T-helper 1 cell treated with Interleukin-12 subunit alpha and Interleukin-12 subunit beta and Interleukin-4 antibody, amounts not matched to agents 30 μg/mL and 1 μg/mL, for 36 hours (primary cell): ENCODE data around the gene SLC19A1.

Experiments used
- H3K27ac Mint-ChIP-seq: one replicate; pipeline ENCODE4 v1.8.0; 2021; ENCODE audit warnings: mild to moderate bottlenecking, mixed read lengths
- H3K27me3 Mint-ChIP-seq: one replicate; pipeline ENCODE4 v1.8.0; 2021; ENCODE audit warnings: low read depth, mixed read lengths
- H3K36me3 Mint-ChIP-seq: one replicate; pipeline ENCODE4 v1.8.0; 2021; ENCODE audit warnings: low read depth, mixed read lengths
- H3K4me1 Mint-ChIP-seq: one replicate; pipeline ENCODE4 v1.8.0; 2021; ENCODE audit warnings: low read depth, mixed read lengths
- H3K4me3 Mint-ChIP-seq: one replicate; pipeline ENCODE4 v1.8.0; 2021; ENCODE audit warnings: mild to moderate bottlenecking, moderate library complexity, mixed read lengths
- H3K9me3 Mint-ChIP-seq: one replicate; pipeline ENCODE4 v1.8.0; 2021; ENCODE audit warnings: mixed read lengths

The SLC19A1 gene

GRCh38 chr21:45451771-45452182, 90.5 kb downstream of the SLC19A1 start:
- H3K9me3 Mint-ChIP-seq: peaks cover 10% of the 10 kb centered on the region

DNA sequence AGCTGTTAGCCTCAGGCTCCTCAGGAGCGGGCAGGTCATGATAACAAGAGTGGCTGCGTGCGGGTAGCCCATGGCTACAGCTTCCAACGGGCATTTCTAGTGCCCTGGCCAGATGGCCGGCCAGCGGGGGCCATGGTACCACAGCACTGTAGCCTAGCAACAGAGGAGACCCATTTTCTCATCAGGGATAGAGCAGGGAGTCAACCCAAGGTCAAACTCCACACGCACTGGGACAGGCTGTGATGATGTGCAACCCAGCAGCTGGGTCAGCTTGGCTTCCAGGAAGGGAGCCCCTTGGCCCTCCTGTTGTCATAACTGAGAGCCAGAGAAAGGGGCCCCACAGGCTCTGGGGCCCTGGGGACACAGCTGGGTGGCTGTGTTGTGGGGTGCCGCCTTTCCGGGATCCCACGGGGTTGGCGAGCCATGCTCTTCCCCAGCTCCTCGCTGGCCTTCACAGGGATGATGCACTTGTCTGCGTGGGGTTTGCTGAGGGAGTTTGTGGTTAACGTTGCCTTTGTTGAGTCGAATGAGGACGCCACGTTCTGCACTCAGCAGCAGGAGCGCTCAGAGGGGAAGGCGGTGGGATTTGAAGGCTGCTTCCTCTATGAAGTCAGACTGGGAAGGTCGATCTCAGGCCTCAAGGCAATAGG, 91.0 kb downstream of the SLC19A1 start:
- no peaks in the 10 kb centered on the region for H3K36me3 Mint-ChIP-seq
- H3K4me3 Mint-ChIP-seq: no peak overlapping the region
- peaks cover 1% of the 10 kb centered on the region for H3K4me1 Mint-ChIP-seq
- H3K27me3 Mint-ChIP-seq: peaks cover 6% of the 10 kb centered on the region
- H3K27ac Mint-ChIP-seq: no peak overlapping the region
- peaks cover 12% of the 10 kb centered on the region for H3K9me3 Mint-ChIP-seq

More at GRCh38 chr21:45451771-45452182, 90.5 kb downstream of the SLC19A1 start:
- no peaks in the 10 kb centered on the region for H3K36me3 Mint-ChIP-seq
- peaks cover 1% of the 10 kb centered on the region for H3K4me1 Mint-ChIP-seq
- no peak overlapping the region for H3K27ac Mint-ChIP-seq
- H3K4me3 Mint-ChIP-seq: no peak overlapping the region
- H3K27me3 Mint-ChIP-seq: peaks cover 3% of the 10 kb centered on the region

DNA sequence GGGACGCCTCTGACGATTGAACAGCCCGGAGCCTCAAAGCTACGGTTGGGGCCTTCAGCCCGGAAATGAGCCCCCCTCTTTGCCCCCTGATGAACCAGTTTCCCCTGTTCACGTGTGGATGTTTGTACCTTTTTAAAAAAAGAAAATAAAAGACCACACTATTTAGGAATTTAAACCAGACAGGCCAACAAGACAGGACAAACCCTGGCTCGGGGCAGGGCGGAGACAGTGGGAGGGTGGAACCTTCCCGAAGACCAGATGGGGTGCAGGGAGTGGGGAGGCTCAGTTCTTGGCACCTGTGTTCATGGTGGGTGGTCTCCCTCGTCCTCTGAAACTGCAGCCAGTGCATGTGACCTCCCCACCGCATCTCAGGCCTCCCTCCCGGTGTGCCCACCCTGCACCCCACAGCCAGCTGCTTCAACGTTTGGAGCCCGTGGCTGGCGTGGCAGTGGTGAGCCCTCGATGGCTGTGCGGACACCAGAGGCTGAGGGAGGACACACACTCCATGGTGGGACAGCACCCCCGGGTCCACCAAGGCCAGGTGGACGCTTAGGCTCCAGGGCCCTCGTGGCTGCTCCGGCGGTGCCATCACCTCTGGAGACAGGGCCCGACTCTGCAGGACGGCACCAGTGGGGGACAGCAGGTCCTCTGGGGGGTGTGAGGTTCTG, 91.7 kb downstream of the SLC19A1 start:
- Mint-ChIP-seq H3K27me3 (peaks cover 10% of the 10 kb centered on the region), H3K4me3 (no peak overlapping the region), H3K4me1 (peaks cover 3% of the 10 kb centered on the region), H3K9me3 (peaks cover 14% of the 10 kb centered on the region), H3K36me3 (no peaks in the 10 kb centered on the region), H3K27ac (no peak overlapping the region)

GRCh38 chr21:45449658-45450422, 92.4 kb downstream of the SLC19A1 start:
- Mint-ChIP-seq H3K9me3 (peaks cover 14% of the 10 kb centered on the region), H3K4me3 (no peak overlapping the region), H3K4me1 (peaks cover 5% of the 10 kb centered on the region), H3K36me3 (no peaks in the 10 kb centered on the region), H3K27ac (no peak overlapping the region), H3K27me3 (peaks cover 12% of the 10 kb centered on the region)

DNA sequence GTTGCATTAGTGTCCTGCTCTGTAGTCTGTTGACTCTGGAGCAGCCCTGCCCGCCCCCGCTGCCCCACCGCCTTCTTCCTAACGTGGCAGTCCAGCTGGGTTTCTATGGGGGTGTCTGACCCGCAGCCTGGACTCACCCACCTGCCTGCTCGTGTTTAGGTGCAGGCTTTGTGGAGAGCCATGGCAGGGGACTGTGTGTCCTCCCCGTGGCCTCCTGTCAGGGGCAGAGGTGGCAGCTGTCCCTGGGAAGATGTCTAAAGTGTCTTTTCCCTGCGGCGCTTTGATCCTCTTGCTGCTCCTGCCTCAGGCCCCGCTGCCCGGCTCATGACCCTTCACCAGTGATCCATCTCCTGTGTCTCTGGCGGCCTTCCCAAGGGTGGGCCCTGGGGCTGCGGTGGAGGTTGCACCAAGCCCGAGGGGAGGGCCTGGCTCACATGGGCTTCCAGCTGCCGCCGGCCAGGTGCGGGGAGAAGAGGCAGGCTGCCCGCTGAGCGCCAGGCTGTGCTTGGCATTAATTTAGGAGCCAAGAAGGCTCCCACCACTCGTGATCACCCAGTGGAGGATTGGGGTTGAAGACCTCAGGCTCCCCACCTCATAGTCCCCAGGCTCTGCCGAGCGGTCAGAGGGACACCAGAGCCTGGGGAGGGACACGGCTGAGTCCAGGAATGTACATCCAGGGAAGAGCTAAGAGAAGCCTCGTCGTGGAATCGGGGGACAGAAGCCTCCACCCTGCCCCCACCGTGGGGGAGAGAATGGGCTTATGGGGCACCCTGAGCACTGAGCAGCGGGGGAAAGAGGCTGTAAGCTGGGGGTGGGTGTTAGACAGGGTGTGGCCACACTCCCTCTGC, 93.2 kb downstream of the SLC19A1 start:
- Mint-ChIP-seq H3K27ac (no peak overlapping the region), H3K9me3 (peaks cover 14% of the 10 kb centered on the region), H3K4me1 (peaks cover 5% of the 10 kb centered on the region), H3K4me3 (no peak overlapping the region), H3K27me3 (peaks cover 12% of the 10 kb centered on the region), H3K36me3 (no peaks in the 10 kb centered on the region)

DNA sequence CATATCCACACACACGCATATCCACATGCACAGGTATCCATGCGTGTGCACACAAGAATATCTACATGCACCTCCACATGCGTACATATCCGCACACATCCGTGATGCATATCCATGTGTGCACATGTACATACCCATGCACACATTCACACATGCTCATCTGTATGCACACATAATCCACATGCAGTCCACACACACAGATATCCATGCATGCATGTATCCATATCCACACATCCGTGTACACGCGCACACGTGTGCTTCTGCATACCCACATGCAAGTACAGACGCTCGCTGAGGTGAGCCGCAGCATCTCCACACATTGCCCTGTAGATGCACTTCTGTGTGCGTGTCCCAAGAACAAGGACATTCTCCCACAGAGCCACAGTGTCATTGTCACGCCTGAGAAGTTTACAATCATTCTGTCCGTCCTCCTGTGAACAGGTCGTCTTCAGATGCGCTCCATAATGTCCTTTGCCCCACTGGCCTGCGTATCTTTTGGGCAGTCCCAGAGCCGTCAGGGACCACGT, 93.9 kb downstream of the SLC19A1 start:
- H3K4me1 Mint-ChIP-seq: peaks cover 5% of the 10 kb centered on the region
- no peaks in the 10 kb centered on the region for H3K36me3 Mint-ChIP-seq
- H3K27ac Mint-ChIP-seq: no peak overlapping the region
- peaks cover 12% of the 10 kb centered on the region for H3K27me3 Mint-ChIP-seq
- H3K9me3 Mint-ChIP-seq: peaks cover 13% of the 10 kb centered on the region
- H3K4me3 Mint-ChIP-seq: no peak overlapping the region
